ENCODE results near the gene ZNF385C. TPM values are rescaled to one million over a fixed set of nuclear protein-coding genes. Genes with fewer than 3 reads are reported as not detected.

The ZNF385C gene
- total and polyA plus RNA-seq, 2 of the 13 experiments (the other 11 are each of a cell fraction or from before 2014, with no cell fraction given), result 2.3 to 6.1 TPM

- no peak for TF ChIP-seq ZMAT5 (CRISPR knock-in tag; IDR thresholded peaks at IDR 0.05; ENCODE audit: borderline replicate concordance, low read depth)
- no peak for TF ChIP-seq SOX6 (IDR thresholded peaks at IDR 0.05)
- peak; percentile 20; the same call in 1 of the 2 replicates for TF ChIP-seq SOX6 (CRISPR knock-in tag; IDR thresholded peaks at IDR 0.05)
- TF ChIP-seq ZNF280B (CRISPR knock-in tag; IDR thresholded peaks at IDR 0.05; ENCODE audit: borderline replicate concordance), result peak; percentile 63
- TF ChIP-seq MAX (IDR thresholded peaks at IDR 0.05), result peak; percentile 95
- peak; percentile 48; the same call in 1 of the 2 replicates for TF ChIP-seq KMT2A (CRISPR knock-in tag; IDR thresholded peaks at IDR 0.05)
- TF ChIP-seq ZFP36L1 (CRISPR knock-in tag; IDR thresholded peaks at IDR 0.05), result no peak
- peak in 1 of 2 experiments; percentile 17; a peak in 1 of 4 replicates for TF ChIP-seq REST (IDR thresholded peaks at IDR 0.05; ENCODE audit: borderline replicate concordance in 1 of 2, low read depth in 1 of 2, low read length in 2 of 2)
- no peak for TF ChIP-seq BHLHE40 (IDR thresholded peaks at IDR 0.05; ENCODE audit: low read length)
- no peak for TF ChIP-seq MZF1 (CRISPR knock-in tag; IDR thresholded peaks at IDR 0.05; ENCODE audit: borderline replicate concordance)
- TF ChIP-seq ZBTB7B (CRISPR knock-in tag; IDR thresholded peaks at IDR 0.05), result no peak
- TF ChIP-seq ZNF207 (IDR thresholded peaks at IDR 0.05; ENCODE audit: borderline replicate concordance), result no peak
- no peak for TF ChIP-seq ZNF644 (CRISPR knock-in tag; IDR thresholded peaks at IDR 0.05; ENCODE audit: low read depth)
- peak; percentile 40 for TF ChIP-seq ASH2L (IDR thresholded peaks at IDR 0.05; ENCODE audit: insufficient read length, low read depth, low read length)
- peak; percentile 75; the same call in 1 of the 2 replicates for TF ChIP-seq ZBTB20 (CRISPR knock-in tag; IDR thresholded peaks at IDR 0.05; ENCODE audit: borderline replicate concordance, low read depth)
- TF ChIP-seq ZNF737 (CRISPR knock-in tag; IDR thresholded peaks at IDR 0.05; ENCODE audit: borderline replicate concordance), result no peak
- TF ChIP-seq NR2C2 (CRISPR knock-in tag; IDR thresholded peaks at IDR 0.05; ENCODE audit: borderline replicate concordance), result peak; percentile 72
- no peak for TF ChIP-seq NPAS2 (CRISPR knock-in tag; IDR thresholded peaks at IDR 0.05; ENCODE audit: borderline replicate concordance)
- 0 out of 2 replicates have a peak, but pooled peaks have one; percentile 32 for TF ChIP-seq ZNF713 (CRISPR knock-in tag; IDR thresholded peaks at IDR 0.05)
- TF ChIP-seq ZNF776 (CRISPR knock-in tag; IDR thresholded peaks at IDR 0.05), result no peak; the same call in 1 of the 2 replicates
- peak; percentile 33 for TF ChIP-seq PATZ1 (CRISPR knock-in tag; IDR thresholded peaks at IDR 0.05)
Measured at GRCh38 chr17:42120770-42121769, 22.8 kb upstream of the ZNF385C start, which contains the start of gene KAT2A (continued).
